ENCODE measurements around the gene VNN1.

GRCh38 chr6:132748446-132748845 is 34.6 kb upstream of the VNN1 start:
- TF ChIP-seq CTCF (IDR thresholded peaks at IDR 0.05; ENCODE audit: insufficient read depth, low read length, poor library complexity, severe bottlenecking): no peak
- no peak for TF ChIP-seq EZH2phosphoT487 (conservative IDR thresholded peaks at IDR 0.05; ENCODE audit: low read length)

Data from SU-DHL-6 (cell line).